ENCODE results near the gene KCND1. TPM values are rescaled to one million over a fixed set of nuclear protein-coding genes. Genes with fewer than 3 reads are reported as not detected.

The KCND1 gene
- total RNA-seq, 2 experiments from 2014 or later, result 7.6 to 8.8 TPM

- peak; percentile 94 for DNase-seq (ENCODE audit: low spot score)
- Histone ChIP-seq H3K4me3 (ENCODE audit: low read depth, low read length, poor library complexity, severe bottlenecking) (peak within 1 kb of the TSS; percentile 88), H2AFZ (ENCODE audit: low read length) (peak within 1 kb of the TSS; percentile 49; the same call in 1 of the 2 replicates), H3K79me2 (ENCODE audit: insufficient read depth, low read depth, low read length) (peaks cover 10% of the 10 kb centered on the region; the same call in 1 of the 2 replicates), H3K9me2 (ENCODE audit: insufficient read depth, low read length) (no peaks in the 10 kb centered on the region), H3K27ac (ENCODE audit: low read depth, low read length, poor library complexity, severe bottlenecking) (peak within 1 kb of the TSS; percentile 75), H3K4me1 (ENCODE audit: insufficient read depth, low read length, poor library complexity, severe bottlenecking) (peaks cover 20% of the 10 kb centered on the region), H4K20me1 (ENCODE audit: insufficient read depth, low read length) (no peaks in the 10 kb centered on the region), H3K36me3 (ENCODE audit: insufficient read depth, low read length) (peaks cover 26% of the 10 kb centered on the region), H3K9me3 (ENCODE audit: low read length) (no peaks in the 10 kb centered on the region), H3K4me2 (ENCODE audit: low read length) (peak within 1 kb of the TSS; percentile 60)
- intact Hi-C loops (cut with micrococcal nuclease; ENCODE audit: unreplicated experiment), result loop anchor here (2.0 to 5.0 kb wide), 2 partner anchors 40 kb away; partner anchors contain the start of gene TFE3
- ChIA-PET POLR2A (interaction anchor here (0.5 to 1.4 kb wide), 8 partner anchors 10 to 416 kb away, joined by 3 to 9 read pairs (median 5); no protein-coding TSS in a partner anchor), CTCF (ENCODE audit: unreplicated experiment) (interaction anchor here (0.5 to 0.7 kb wide), 5 partner anchors 28 to 394 kb away, joined by 3 to 7 read pairs (median 4); no protein-coding TSS in a partner anchor)
- TF ChIP-seq, protein P1, sequence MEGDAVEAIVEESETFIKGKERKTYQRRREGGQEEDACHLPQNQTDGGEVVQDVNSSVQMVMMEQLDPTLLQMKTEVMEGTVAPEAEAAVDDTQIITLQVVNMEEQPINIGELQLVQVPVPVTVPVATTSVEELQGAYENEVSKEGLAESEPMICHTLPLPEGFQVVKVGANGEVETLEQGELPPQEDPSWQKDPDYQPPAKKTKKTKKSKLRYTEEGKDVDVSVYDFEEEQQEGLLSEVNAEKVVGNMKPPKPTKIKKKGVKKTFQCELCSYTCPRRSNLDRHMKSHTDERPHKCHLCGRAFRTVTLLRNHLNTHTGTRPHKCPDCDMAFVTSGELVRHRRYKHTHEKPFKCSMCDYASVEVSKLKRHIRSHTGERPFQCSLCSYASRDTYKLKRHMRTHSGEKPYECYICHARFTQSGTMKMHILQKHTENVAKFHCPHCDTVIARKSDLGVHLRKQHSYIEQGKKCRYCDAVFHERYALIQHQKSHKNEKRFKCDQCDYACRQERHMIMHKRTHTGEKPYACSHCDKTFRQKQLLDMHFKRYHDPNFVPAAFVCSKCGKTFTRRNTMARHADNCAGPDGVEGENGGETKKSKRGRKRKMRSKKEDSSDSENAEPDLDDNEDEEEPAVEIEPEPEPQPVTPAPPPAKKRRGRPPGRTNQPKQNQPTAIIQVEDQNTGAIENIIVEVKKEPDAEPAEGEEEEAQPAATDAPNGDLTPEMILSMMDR (conservative IDR thresholded peaks at IDR 0.05; ENCODE audit: low read length), result no peak
- no peak for TF ChIP-seq EZH2phosphoT487 (IDR thresholded peaks at IDR 0.05; ENCODE audit: borderline replicate concordance, low read depth, low read length)
- TSS peak; percentile 96 for BruUV-seq (replicated peaks)
Measured at GRCh38 chrX:49002091-49002935, 30.7 kb upstream of the KCND1 start, which contains the start of gene GRIPAP1. TSS of gene GRIPAP1 (minus strand) at chrX:49002264. CDS start at chrX:49002229, 35 bp downstream.

- no peak for TF ChIP-seq EZH2phosphoT487 (IDR thresholded peaks at IDR 0.05; ENCODE audit: borderline replicate concordance, low read depth, low read length)
- TF ChIP-seq, protein P1 (conservative IDR thresholded peaks at IDR 0.05; ENCODE audit: low read length), result no peak
- BruUV-seq (replicated peaks), result no TSS peak
- peak overlapping the region; percentile 75 for H3K27ac ChIP-seq (ENCODE audit: low read depth, low read length, poor library complexity, severe bottlenecking)
- H2AFZ ChIP-seq (ENCODE audit: low read length), result peak overlapping the region; percentile 49; the same call in 1 of the 2 replicates
- intact Hi-C loops (cut with micrococcal nuclease; ENCODE audit: unreplicated experiment), result loop anchor here (2.0 to 5.0 kb wide), 2 partner anchors 39 to 41 kb away; partner anchors contain the start of gene TFE3
- H3K36me3 ChIP-seq (ENCODE audit: insufficient read depth, low read length), result peaks cover 33% of the 10 kb centered on the region
- no peaks in the 10 kb centered on the region for H3K9me3 ChIP-seq (ENCODE audit: low read length)
- H4K20me1 ChIP-seq (ENCODE audit: insufficient read depth, low read length), result no peaks in the 10 kb centered on the region
- H3K4me1 ChIP-seq (ENCODE audit: insufficient read depth, low read length, poor library complexity, severe bottlenecking), result peaks cover 20% of the 10 kb centered on the region
- peak; percentile 79 for DNase-seq (ENCODE audit: low spot score)
- H3K9me2 ChIP-seq (ENCODE audit: insufficient read depth, low read length), result no peaks in the 10 kb centered on the region
- H3K79me2 ChIP-seq (ENCODE audit: insufficient read depth, low read depth, low read length), result peaks cover 10% of the 10 kb centered on the region; the same call in 1 of the 2 replicates
- H3K4me2 ChIP-seq (ENCODE audit: low read length), result peak overlapping the region; percentile 60
- ChIA-PET CTCF (ENCODE audit: unreplicated experiment) (interaction anchor here (0.5 to 0.6 kb wide), 2 partner anchors 78 to 394 kb away, joined by 3 to 4 read pairs; no protein-coding TSS in a partner anchor), POLR2A (interaction anchor here (0.6 to 1.4 kb wide), 3 partner anchors 40 to 55 kb away, joined by 5 to 9 read pairs (median 7); no protein-coding TSS in a partner anchor)
- peak overlapping the region; percentile 88 for H3K4me3 ChIP-seq (ENCODE audit: low read depth, low read length, poor library complexity, severe bottlenecking)
Measured at GRCh38 chrX:49001521-49002090, 30.0 kb upstream of the KCND1 start.
